Muscle of arm (tissue), 12 donors: Measurements from ENCODE around the gene ZNF324B. TPM values are rescaled to one million over a fixed set of nuclear protein-coding genes. Genes with fewer than 3 reads are reported as not detected.
A peak's percentile ranks its signal among the peaks of the same experiment; 100 is the strongest.
"Not testable (repeated sequence)": the region's sequence is repeated elsewhere in the genome, so short reads cannot be mapped to it uniquely, and the experiment has no call there.

Experiments
- DNase-seq: peaks from one replicate; pipeline ENCODE4 v3.0.0-alpha.2; 2013
- polyA plus RNA-seq, 12 donors: library from polyadenylated mRNA; unstranded; fragments of 120-200 nt; gene quantifications; one replicate each; pipeline ENCODE4 v1.2.1, GENCODE V29; 2013; ENCODE audit not compliant: insufficient read length in 12 of 12

Gene ZNF324B
- polyA plus RNA-seq, 12 donors: 2.3 to 4.4 (median 3.1) TPM; not detected in 2

- DNase-seq: no peak
These were observed 515 bp upstream of the ZNF324B start for GRCh38 chr19:58450856-58451357.

- DNase-seq: no peak
These were observed 2.3 kb downstream of the ZNF324B start for GRCh38 chr19:58453743-58454142.

GRCh38 chr19:58455306-58455705 is 3.9 kb downstream of the ZNF324B start:
- no peak for DNase-seq

- DNase-seq: no peak
These were observed 4.7 kb downstream of the ZNF324B start for GRCh38 chr19:58456111-58456510.

- no peak for DNase-seq
These were observed 8.6 kb downstream of the ZNF324B start for GRCh38 chr19:58460039-58460438.

GRCh38 chr19:58466089-58466759 is 14.8 kb downstream of the ZNF324B start:
- no peak for DNase-seq

- peak; percentile 98 for DNase-seq
These were observed 15.6 kb downstream of the ZNF324B start, which contains the start of gene ZNF324 for GRCh38 chr19:58466760-58467589. TSS of gene ZNF324 (plus strand) at chr19:58467080. CDS start at chr19:58469186, 2,106 bp downstream.

GRCh38 chr19:58468216-58468839 is 16.9 kb downstream of the ZNF324B start:
- DNase-seq: no peak

GRCh38 chr19:58469241-58470013 is 18.0 kb downstream of the ZNF324B start:
- DNase-seq: no peak

GRCh38 chr19:58470837-58471543 is 19.6 kb downstream of the ZNF324B start:
- DNase-seq: not testable (repeated sequence)

GRCh38 chr19:58471736-58472135 is 20.3 kb downstream of the ZNF324B start:
- DNase-seq: no peak

GRCh38 chr19:58473775-58474174 is 22.4 kb downstream of the ZNF324B start:
- DNase-seq: no peak

- no peak for DNase-seq
These were observed 23.0 kb downstream of the ZNF324B start for GRCh38 chr19:58474291-58474996.

- no peak for DNase-seq
These were observed 23.7 kb downstream of the ZNF324B start for GRCh38 chr19:58474997-58475713.

- peak; percentile 97 for DNase-seq
These were observed 24.5 kb downstream of the ZNF324B start, which contains the start of gene ZNF446 for GRCh38 chr19:58475714-58476497. TSS of gene ZNF446 (plus strand) at chr19:58476352. CDS start at chr19:58477219, 867 bp downstream.

GRCh38 chr19:58476498-58477015 is 25.1 kb downstream of the ZNF324B start:
- DNase-seq: peak; percentile 34

- no peak for DNase-seq
These were observed 25.7 kb downstream of the ZNF324B start for GRCh38 chr19:58477130-58477529.

- DNase-seq: no peak
These were observed 26.4 kb downstream of the ZNF324B start for GRCh38 chr19:58477871-58478270.
